Measurements from ENCODE around the gene SREK1IP1. TPM values are rescaled to one million over a fixed set of nuclear protein-coding genes. Genes with fewer than 3 reads are reported as not detected.

SREK1IP1 gene
- total and polyA plus RNA-seq, 2 of the 13 experiments (the other 11 are each of a cell fraction or from before 2014, with no cell fraction given): 3.1 to 16.5 TPM

GRCh38 chr5:64742411-64742810 lies 26.1 kb downstream of the SREK1IP1 start (continued):
- TF ChIP-seq CREB3 (CRISPR knock-in tag; IDR thresholded peaks at IDR 0.05): no peak
- TF ChIP-seq ZBTB3 (CRISPR knock-in tag; IDR thresholded peaks at IDR 0.05; ENCODE audit: borderline replicate concordance, low read depth): no peak
- no peak for TF ChIP-seq ZSCAN22 (CRISPR knock-in tag; IDR thresholded peaks at IDR 0.05)

GRCh38 chr5:64727150-64727549 lies 41.3 kb downstream of the SREK1IP1 start:
- Histone ChIP-seq H3K4me2 (ENCODE audit: low read depth, low read length) (no peak overlapping the region), H3K79me2 (ENCODE audit: insufficient read depth, low read length) (no peaks in the 10 kb centered on the region), H4K20me1 (ENCODE audit: insufficient read depth, low read length) (no peaks in the 10 kb centered on the region), H2AFZ (ENCODE audit: low read length) (no peak overlapping the region), H3K9me3 (ENCODE audit: low read length) (no peaks in the 10 kb centered on the region), H3K27ac (ENCODE audit: extremely low read length, insufficient read depth, low read length) (no peak overlapping the region), H3K9ac (ENCODE audit: insufficient read depth, low read depth, low read length) (no peak overlapping the region), H3K36me3 (replicated peaks in 1 of 2; ENCODE audit: control insufficient read depth in 1 of 2, insufficient read depth in 2 of 2, low read length in 2 of 2) (peaks cover 3 to 17% of the 10 kb centered on the region in 2 experiments), H3K4me3 (replicated peaks in 1 of 3; ENCODE audit: insufficient read depth in 1 of 3, low read depth in 2 of 3, low read length in 3 of 3) (no peak overlapping the region), H3K4me1 (ENCODE audit: insufficient read depth, low read length) (no peaks in the 10 kb centered on the region), H3K27me3 (ENCODE audit: control insufficient read depth in 1 of 2, insufficient read depth in 2 of 2, low read length in 2 of 2) (no peaks in the 10 kb centered on the region)
- BruUV-seq (replicated peaks): no TSS peak
- DNase-seq (ENCODE audit: low spot score) (no peak), FAIRE-seq (no peak), ATAC-seq (no peak)
- intact Hi-C loops (cut with micrococcal nuclease; ENCODE audit: unreplicated experiment): no loop called here
- no peak for TF ChIP-seq KDM3A (CRISPR knock-in tag; IDR thresholded peaks at IDR 0.05; ENCODE audit: low read depth)
- TF ChIP-seq SP2 (CRISPR knock-in tag; IDR thresholded peaks at IDR 0.05): no peak
- no peak for TF ChIP-seq RXRB (CRISPR knock-in tag; IDR thresholded peaks at IDR 0.05; ENCODE audit: borderline replicate concordance)
- TF ChIP-seq THAP7 (CRISPR knock-in tag; IDR thresholded peaks at IDR 0.05): no peak
- TF ChIP-seq XRCC5 (optimal IDR thresholded peaks at IDR 0.05; ENCODE audit: low read length): no peak
- TF ChIP-seq ZNF556 (CRISPR knock-in tag; IDR thresholded peaks at IDR 0.05; ENCODE audit: borderline replicate concordance): no peak
- no peak for TF ChIP-seq SIX4 (CRISPR knock-in tag; IDR thresholded peaks at IDR 0.05)
- TF ChIP-seq RFXAP (CRISPR knock-in tag; IDR thresholded peaks at IDR 0.05; ENCODE audit: borderline replicate concordance): no peak
- no peak for TF ChIP-seq HMGXB4 (CRISPR knock-in tag; IDR thresholded peaks at IDR 0.05; ENCODE audit: borderline replicate concordance in 1 of 2, low read depth in 1 of 2)
- no peak for TF ChIP-seq SMAD9 (CRISPR knock-in tag; IDR thresholded peaks at IDR 0.05)
- no peak for TF ChIP-seq ZNF607 (CRISPR knock-in tag; IDR thresholded peaks at IDR 0.05; ENCODE audit: borderline replicate concordance)
- TF ChIP-seq ZNF205 (CRISPR knock-in tag; IDR thresholded peaks at IDR 0.05): no peak
- TF ChIP-seq TERF1 (CRISPR knock-in tag; IDR thresholded peaks at IDR 0.05): no peak
- TF ChIP-seq DPF2 (CRISPR knock-in tag; IDR thresholded peaks at IDR 0.05; ENCODE audit: borderline replicate concordance, low read depth): no peak
- no peak for TF ChIP-seq RBAK (CRISPR knock-in tag; IDR thresholded peaks at IDR 0.05)
- no peak for TF ChIP-seq ZNF414 (CRISPR knock-in tag; IDR thresholded peaks at IDR 0.05)
- no peak for TF ChIP-seq EHMT2 (IDR thresholded peaks at IDR 0.05; ENCODE audit: borderline replicate concordance, low read depth, low read length)
- in situ Hi-C loops (cut with HindIII; ENCODE audit: extremely low pct_ligation_motif_present, low pct_unique_long_range_greater_than_20kb): no loop called here
- 97% methylated on average over 2 of the region's 2 CpGs for WGBS (ENCODE audit: low lambda C conversion rate)
- CTCF ChIA-PET (ENCODE audit: low intra/inter-chr PET ratio, low total read pairs): no interaction called here
- POLR2A ChIA-PET: no interaction called here
